Erythroblast (primary cell): ENCODE data around the gene GPX4.

Source experiments
- GATA1 ChIP-seq: IDR thresholded peaks from 2 replicates; pipeline ENCODE4 v1.6.1; 2011; ENCODE audit warnings: low read depth, mild to moderate bottlenecking, control low read depth, low read length, moderate library complexity
- POLR2A ChIP-seq: IDR thresholded peaks from 2 replicates; pipeline ENCODE4 v1.6.1; 2011; ENCODE audit warnings: mild to moderate bottlenecking, low read length

- TF ChIP-seq POLR2A: no peak
- no peak for TF ChIP-seq GATA1
These were observed 42.0 kb downstream of the GPX4 start for GRCh38 chr19:1145635-1146411.
